Measurements from ENCODE around the gene RAC2.
A peak's percentile ranks its signal among the peaks of the same experiment; 100 is the strongest.
"Not testable (repeated sequence)": the region's sequence is repeated elsewhere in the genome, so short reads cannot be mapped to it uniquely, and the experiment has no call there.

RAC2 gene

DNA sequence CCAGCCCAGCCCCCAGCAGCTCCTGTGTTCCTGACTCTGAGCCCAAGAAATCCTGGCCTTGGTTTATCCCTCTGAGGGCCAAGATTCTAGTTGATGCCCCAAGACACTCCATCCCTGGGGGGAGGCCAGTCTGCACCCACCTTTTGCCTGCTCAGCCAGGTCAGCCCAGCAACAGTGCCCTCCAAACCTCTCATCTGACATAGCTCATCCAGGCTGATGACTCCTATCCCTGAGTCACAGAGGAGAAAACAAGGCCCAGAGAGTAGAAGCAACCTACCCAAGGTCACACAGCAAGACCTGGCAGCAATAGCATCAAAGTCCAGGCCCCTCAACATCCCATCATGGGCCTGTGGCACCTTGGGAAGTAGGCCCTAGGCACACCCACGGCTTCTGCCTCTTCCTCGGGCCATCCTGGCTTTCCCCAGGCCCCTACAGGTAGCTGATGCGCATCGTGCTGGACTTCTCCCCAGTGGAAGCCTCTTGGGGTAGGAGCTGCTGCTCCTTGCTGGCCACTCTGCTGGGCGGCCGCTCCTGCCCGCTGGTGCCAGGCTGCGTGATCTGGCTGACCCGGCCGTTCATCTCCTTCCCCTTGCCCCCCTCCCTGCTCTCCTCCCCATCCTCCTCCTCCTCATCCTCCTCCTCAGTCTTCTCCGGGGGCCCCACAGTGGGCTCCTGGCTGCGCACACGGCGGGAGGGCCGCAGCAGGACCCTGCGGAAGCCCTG is 37.8 kb downstream of the RAC2 start:
- no peak for DNase-seq (ENCODE audit: low read depth in 2 of 2)

GRCh38 chr22:37205046-37205445 is 39.0 kb downstream of the RAC2 start:
- no peak for DNase-seq (ENCODE audit: low read depth in 2 of 2)

DNA sequence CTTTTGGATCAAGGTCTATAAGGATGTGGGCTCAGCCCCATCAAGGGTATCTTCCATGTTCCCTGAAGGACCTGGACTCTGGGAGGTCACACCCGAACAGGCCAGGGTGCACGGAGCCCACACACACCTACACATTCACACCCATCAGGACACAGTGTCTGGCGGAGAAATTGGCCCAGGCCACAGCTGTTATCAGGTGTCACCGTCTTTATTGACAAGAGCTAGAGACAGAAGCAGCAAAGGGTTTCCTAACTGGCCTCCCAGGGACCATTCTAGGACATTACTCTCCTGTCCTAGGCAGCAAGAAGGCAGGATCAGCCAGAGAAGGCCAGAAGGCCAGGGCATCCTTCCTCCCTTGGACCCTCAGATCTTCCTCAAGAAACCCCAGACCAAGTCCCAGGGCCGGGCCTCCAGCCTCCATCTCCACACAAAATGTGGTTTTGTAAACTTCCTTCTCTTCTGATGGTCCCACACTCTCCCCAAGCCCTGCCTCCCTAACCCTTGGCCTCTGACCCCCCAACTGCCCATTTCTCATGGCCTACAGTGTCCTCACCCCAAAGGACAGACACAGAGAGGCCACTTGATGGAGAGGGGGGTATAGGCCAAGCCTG is 39.9 kb downstream of the RAC2 start:
- no peak for DNase-seq (ENCODE audit: low read depth in 2 of 2)

GRCh38 chr22:37203354-37204044 is 40.6 kb downstream of the RAC2 start:
- DNase-seq (ENCODE audit: low read depth in 2 of 2) = no peak

DNA sequence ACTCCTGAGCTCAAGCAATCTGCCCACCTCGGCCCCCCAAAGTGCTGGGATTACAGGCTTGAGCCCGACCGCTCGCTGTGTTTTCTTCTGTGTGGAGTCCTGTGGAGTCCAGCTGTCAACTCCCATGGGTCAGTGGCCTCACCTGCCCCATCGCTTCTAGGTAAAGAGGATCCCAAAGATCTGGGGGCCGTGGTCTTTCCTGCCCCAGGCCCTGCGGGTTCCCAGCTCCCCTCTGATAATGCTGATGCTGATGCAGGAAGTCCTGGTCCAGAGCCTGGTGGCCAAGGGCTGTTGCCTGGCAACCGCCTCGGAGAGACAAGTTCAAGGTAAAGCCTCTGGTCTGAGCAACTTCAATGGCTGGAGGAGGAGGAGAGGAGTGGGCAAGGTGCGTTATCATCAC is 41.4 kb downstream of the RAC2 start:
- no peak for DNase-seq (ENCODE audit: low read depth in 2 of 2)

GRCh38 chr22:37202001-37202555 is 42.0 kb downstream of the RAC2 start:
- no peak for DNase-seq (ENCODE audit: low read depth in 2 of 2)

DNA sequence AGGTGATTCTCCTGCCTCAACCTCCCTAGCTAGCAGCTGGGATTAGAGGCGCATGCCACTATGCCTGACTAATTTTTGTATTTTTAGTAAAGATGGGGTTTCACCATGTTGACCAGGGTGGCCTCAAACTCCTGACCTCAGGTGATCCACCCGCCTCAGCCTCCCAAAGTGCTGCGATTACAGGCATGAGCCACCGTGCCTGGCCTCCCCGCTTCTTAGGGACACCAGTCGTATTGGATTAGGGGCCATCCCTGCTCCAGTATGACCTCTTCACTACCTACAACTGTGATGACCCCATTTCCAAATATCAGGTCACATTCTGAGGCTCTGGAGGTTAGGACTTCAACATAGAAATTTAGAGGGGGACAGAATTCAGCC is 42.6 kb downstream of the RAC2 start:
- DNase-seq (ENCODE audit: low read depth in 2 of 2) = not testable (repeated sequence)

GRCh38 chr22:37199760-37200108 is 44.3 kb downstream of the RAC2 start:
- DNase-seq (ENCODE audit: low read depth in 2 of 2) = no peak

DNA sequence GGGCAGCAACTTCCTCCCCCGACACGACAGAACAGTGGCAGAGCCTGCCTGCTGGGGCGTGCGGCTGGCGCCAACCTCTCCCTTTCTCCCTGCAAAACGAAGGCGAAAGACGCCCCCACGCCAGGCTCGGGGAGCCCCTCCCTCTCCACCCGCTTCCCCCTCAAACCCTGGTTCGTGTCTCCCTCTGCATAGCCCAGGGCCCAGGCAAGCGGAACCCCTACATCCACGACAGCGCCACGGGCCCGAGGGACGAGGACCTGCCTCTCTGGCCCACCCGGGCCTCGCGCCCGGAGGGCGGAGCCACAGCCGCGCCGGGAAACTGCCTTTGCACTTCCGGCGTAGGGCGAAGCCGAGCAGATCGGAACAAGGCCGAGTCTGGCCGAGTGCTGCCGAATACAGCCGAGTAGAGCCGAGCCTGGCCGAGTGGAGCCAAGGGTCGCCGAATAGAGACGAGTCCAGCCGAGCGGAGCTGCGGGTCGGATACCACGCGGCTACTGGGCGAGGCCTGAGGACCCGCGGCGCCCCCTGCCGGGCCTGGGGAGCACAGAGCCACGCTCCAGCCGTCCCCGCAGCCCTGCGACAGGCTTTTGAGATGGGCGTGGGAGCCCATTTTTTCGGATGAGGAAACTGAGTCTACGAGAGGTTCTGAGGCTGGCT is 44.8 kb downstream of the RAC2 start:
- peak; percentile 98 to 99 for DNase-seq (ENCODE audit: low read depth in 2 of 2)

DNA sequence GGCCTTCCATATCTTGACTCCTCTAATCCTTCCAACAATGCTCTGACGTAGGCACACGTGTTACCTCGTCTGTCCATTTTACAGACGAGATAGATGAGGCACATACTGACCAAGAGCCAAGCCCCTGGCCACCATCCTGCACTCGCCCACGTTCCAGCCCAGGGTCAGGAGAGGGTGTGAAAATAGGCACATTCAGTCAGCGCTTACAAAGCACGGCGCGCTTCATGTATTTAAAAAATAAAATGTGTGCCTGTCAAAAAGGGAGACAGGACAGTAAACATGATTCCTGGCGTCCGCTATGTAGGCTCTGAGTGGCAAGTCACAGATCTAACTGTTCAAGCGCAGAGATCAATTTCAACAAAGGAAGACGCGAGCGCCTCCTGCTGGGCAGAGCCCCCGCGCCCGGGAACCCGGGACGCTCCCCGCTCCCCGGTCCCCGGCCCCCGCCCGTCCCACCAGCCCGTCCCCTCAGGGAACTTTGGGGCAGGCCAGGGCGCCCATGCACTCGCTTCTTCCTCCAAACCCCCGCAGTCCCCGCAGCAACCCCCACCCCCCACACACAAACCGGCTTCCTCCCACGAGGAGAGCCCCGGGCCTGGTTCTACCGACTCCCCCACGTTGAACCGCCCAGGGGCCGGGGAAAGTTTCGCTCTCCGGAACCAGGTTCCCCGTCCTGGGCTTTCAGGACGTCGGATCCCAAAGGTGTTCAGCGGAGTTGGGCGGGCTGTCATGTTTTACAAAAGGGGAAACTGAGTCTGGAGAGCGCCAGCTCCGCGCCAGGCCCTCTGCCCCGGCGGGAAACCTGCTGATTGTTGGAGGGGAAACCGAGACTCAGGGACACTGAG is 45.6 kb downstream of the RAC2 start:
- peak; percentile 95 to 97 for DNase-seq (ENCODE audit: low read depth in 2 of 2)

- DNase-seq (ENCODE audit: low read depth in 2 of 2) = no peak
Observed at GRCh38 chr22:37197451-37198257, 46.4 kb downstream of the RAC2 start.

DNA sequence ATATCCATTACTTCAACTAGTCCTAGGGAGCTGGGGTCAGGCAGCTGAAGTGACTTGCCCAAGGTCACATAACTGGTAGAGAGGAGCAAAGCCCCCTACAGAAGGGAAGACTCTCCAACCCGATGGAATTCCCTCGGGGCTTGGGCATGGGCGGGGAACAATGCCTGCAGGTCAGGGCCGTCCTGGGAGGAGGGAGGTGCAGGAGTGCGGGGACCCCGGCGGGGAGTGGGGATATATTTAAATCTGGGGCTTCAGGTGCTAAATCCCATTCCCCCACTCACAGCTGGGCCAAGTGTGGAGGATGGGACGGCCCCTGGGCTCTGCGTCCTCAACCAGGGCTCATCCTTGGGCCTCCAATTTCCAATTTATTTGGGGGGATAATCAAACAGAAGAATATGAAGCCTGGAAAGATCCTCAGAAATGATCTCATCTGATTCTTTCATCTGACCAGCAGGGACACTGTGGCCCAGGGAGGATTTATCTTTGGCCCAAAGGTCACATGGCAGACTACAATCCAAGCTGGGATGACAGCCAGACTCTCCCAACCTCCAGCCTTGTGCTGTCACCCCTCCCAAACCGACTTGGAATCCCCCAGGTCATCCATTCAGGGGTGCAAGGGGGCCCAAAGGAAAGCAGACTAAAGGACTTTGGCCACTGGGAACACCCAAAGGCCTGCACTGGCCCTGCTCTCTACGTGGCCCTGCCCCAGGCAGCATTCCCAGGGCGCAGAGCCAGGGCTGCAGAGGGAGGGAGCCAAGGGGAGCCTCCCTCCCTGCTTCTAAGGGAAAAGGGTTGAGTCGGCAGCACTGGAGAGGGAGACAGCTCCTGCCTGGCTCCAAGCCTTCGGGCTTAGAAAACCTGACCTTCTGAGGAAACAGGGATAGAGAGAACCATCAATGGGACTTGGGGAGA is 47.3 kb downstream of the RAC2 start:
- DNase-seq (ENCODE audit: low read depth in 2 of 2) = no peak

- no peak for DNase-seq (ENCODE audit: low read depth in 2 of 2)
Observed at GRCh38 chr22:37195921-37196320, 48.1 kb downstream of the RAC2 start.

- no peak for DNase-seq (ENCODE audit: low read depth in 2 of 2)
Observed at GRCh38 chr22:37194750-37195149, 49.3 kb downstream of the RAC2 start.

GRCh38 chr22:37193629-37194191 is 50.4 kb downstream of the RAC2 start:
- DNase-seq (ENCODE audit: low read depth in 2 of 2) = peak in 1 of 2 donors; percentile 16

- no peak for DNase-seq (ENCODE audit: low read depth in 2 of 2)
Observed at GRCh38 chr22:37192741-37193140, 51.3 kb downstream of the RAC2 start.

- no peak for DNase-seq (ENCODE audit: low read depth in 2 of 2)
Observed at GRCh38 chr22:37192204-37192603, 51.9 kb downstream of the RAC2 start.

GRCh38 chr22:37190262-37190780 is 53.7 kb downstream of the RAC2 start:
- no peak for DNase-seq (ENCODE audit: low read depth in 2 of 2)

DNA sequence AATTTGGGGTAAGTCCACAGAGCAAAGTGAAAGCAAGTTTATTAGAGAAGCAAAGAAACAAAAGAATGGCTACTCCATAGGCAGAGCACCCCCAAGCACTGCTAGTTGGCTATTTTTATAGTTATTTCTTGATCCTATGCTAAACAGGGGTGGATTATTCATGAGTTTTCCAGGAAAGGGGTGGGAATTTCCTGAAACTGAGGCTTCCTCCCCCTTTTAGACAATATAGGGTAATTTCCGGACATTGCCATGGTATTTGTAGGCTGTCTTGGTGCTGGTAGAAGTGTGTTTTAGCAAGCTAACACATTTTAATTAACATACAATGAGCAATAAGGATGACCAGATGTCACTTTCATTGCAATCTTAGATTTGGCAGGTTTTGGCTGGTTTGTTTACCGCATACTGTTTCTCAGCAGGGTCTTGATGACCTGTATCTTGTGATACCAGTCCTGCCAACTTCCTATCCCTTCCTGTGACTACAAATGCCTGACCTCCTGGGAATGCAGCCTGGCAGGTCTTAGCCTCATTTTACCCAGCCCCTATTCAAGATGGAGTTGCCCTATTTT is 55.1 kb downstream of the RAC2 start:
- no peak for DNase-seq (ENCODE audit: low read depth in 2 of 2)

Measured in stimulated activated CD4-positive, alpha-beta T cell treated with anti-CD3 and anti-CD28 coated beads, Interleukin-1b, Interleukin-23, amount 100 ng/mL, for 4 hours (primary cell).